HepG2 (cell line): Measurements from ENCODE around the gene DPY19L3. TPM values are rescaled to one million over a fixed set of nuclear protein-coding genes. Genes with fewer than 3 reads are reported as not detected.
A peak's percentile ranks its signal among the peaks of the same experiment; 100 is the strongest.

Experiments used
- ATAC-seq: fragments of 200-7000 bp; cut with Tn5 transposase; 3 replicates; pipeline ENCODE4 v1.9.1; 2020; ENCODE audit warnings: mild to moderate bottlenecking, moderate library complexity
- BruUV-seq: library from RNA; stranded (reverse); fragments of 400-500 nt; replicated peaks from 2 replicates; lab custom pipeline; 2021; lab: Mats Ljungman, UMichigan
- CTCF ChIA-PET: fragments of 300-600 bp; formaldehyde crosslinking; extraction: SDS; loops from one replicate; lab custom pipeline; 2021; ENCODE audit warnings: low total read pairs, inconsistent platforms, low intra/inter-chr PET ratio; lab: Yijun Ruan, JAX
- POLR2A ChIA-PET: fragments of 350-600 bp; sonication (Branson Sonifier 250); formaldehyde crosslinking; loops from one replicate; lab custom pipeline; 2020; ENCODE audit warnings: antibody characterized with exemption, inconsistent platforms; lab: Yijun Ruan, JAX
- DNase-seq: peaks from one replicate; pipeline ENCODE4 v3.0.0-alpha.2; 2015; ENCODE audit warnings: low spot score
- FAIRE-seq: peaks from 3 replicates; lab custom pipeline; 2011; peaks lifted over from hg19 to GRCh38; lab: Jason Lieb, UNC
- H2AFZ ChIP-seq: one replicate; pipeline ENCODE4 v1.6.1; 2011; ENCODE audit warnings: low read length, inconsistent platforms
- H3K27ac ChIP-seq: fragments of 300-600 bp; 3 replicates; pipeline ENCODE4 v1.8.0; 2011; ENCODE audit warnings: mixed run types, mild to moderate bottlenecking, mixed read lengths, low read length, inconsistent platforms; ENCODE audit not compliant: insufficient read depth; ENCODE audit errors: extremely low read length
- H3K27me3 ChIP-seq, 2 experiments: fragments of 200-600 bp in 1 of 2; 2 replicates in 1 of 2; 3 replicates in 1 of 2; pipeline versions ENCODE4 v1.6.0 to v1.8.0; 2011; ENCODE audit warnings: low read length in 2 of 2, mild to moderate bottlenecking in 2 of 2, moderate library complexity in 2 of 2, inconsistent platforms in 1 of 2; ENCODE audit not compliant: insufficient read depth in 2 of 2, control insufficient read depth in 1 of 2
- H3K36me3 ChIP-seq, 2 experiments: fragments of 200-600 bp in 1 of 2; replicated peaks in 1 of 2; 2 replicates in 1 of 2; 3 replicates in 1 of 2; pipeline versions ENCODE4 v1.5.1 to v1.8.0; 2011; ENCODE audit warnings: low read length in 2 of 2, inconsistent platforms in 1 of 2; ENCODE audit not compliant: insufficient read depth in 2 of 2, control insufficient read depth in 1 of 2
- H3K4me1 ChIP-seq: 2 replicates; pipeline ENCODE4 v1.5.1; 2012; ENCODE audit warnings: low read length, inconsistent platforms; ENCODE audit not compliant: insufficient read depth
- H3K4me2 ChIP-seq: 2 replicates; pipeline ENCODE4 v1.6.0; 2011; ENCODE audit warnings: low read depth, low read length, inconsistent platforms
- H3K4me3 ChIP-seq, 3 experiments: fragments of 200-600 bp in 1 of 3; sonication (generic), shearing (Covaris generic) in 1 of 3; replicated peaks in 1 of 3; 2 replicates each; pipeline ENCODE4 v1.5.1; 2011 to 2016; ENCODE audit warnings: low read length in 3 of 3, inconsistent platforms in 2 of 3, low read depth in 2 of 3, mild to moderate bottlenecking in 2 of 3, control low read depth in 1 of 3, mixed read lengths in 1 of 3; ENCODE audit not compliant: insufficient read depth in 1 of 3
- H3K79me2 ChIP-seq: one replicate; pipeline ENCODE4 v1.6.1; 2011; ENCODE audit warnings: low read length, inconsistent platforms; ENCODE audit not compliant: insufficient read depth
- H3K9ac ChIP-seq: 2 replicates; pipeline ENCODE4 v1.6.0; 2011; ENCODE audit warnings: mild to moderate bottlenecking, low read depth, low read length, inconsistent platforms; ENCODE audit not compliant: insufficient read depth
- H3K9me3 ChIP-seq: 2 replicates; pipeline ENCODE4 v1.5.1; 2012; ENCODE audit warnings: mild to moderate bottlenecking, low read length
- H4K20me1 ChIP-seq: 2 replicates; pipeline ENCODE4 v1.6.0; 2011; ENCODE audit warnings: inconsistent platforms, mild to moderate bottlenecking, low read length, moderate library complexity; ENCODE audit not compliant: insufficient read depth
- CBX1 ChIP-seq: IDR thresholded peaks from one replicate; pipeline ENCODE4 v1.6.1; 2016; ENCODE audit warnings: antibody characterized with exemption, low read depth
- NFIC ChIP-seq: IDR thresholded peaks from 2 replicates; pipeline ENCODE4 v1.6.1; 2012; ENCODE audit warnings: mild to moderate bottlenecking, low read length, inconsistent platforms
- ZNF121 ChIP-seq: sonication (generic); formaldehyde crosslinking; IDR thresholded peaks from 2 replicates; pipeline ENCODE4 v1.5.0; 2020; ENCODE audit warnings: mild to moderate bottlenecking, missing genetic modification reagents
- ZNF549 ChIP-seq: sonication (generic); formaldehyde crosslinking; IDR thresholded peaks from 2 replicates; pipeline ENCODE4 v1.5.0; 2020; ENCODE audit warnings: missing genetic modification reagents
- ZNF570 ChIP-seq: sonication (generic); formaldehyde crosslinking; IDR thresholded peaks from 2 replicates; pipeline ENCODE4 v1.4.0; 2020; ENCODE audit warnings: mild to moderate bottlenecking, missing genetic modification reagents, borderline replicate concordance
- WGBS: methylation state at CpG from one replicate; pipeline ENCODE4 v1.1.6; 2017; ENCODE audit warnings: low lambda C conversion rate; 5-methylcytosine and 5-hydroxymethylcytosine counted together
- in situ Hi-C: cut with HindIII; loops from 2 replicates; pipeline ENCODE4 v1.10.0; 2017; ENCODE audit warnings: low pct_unique_long_range_greater_than_20kb; ENCODE audit not compliant: extremely low pct_ligation_motif_present
- intact Hi-C: fragments of 100-400 bp; cut with micrococcal nuclease; formaldehyde crosslinking; loops from one replicate; pipeline ENCODE4 v1.10.0; 2022; ENCODE audit not compliant: unreplicated experiment
- polyA plus RNA-seq, 8 experiments: library from polyadenylated mRNA; depleted of rRNA in 3 of 8; stranded (reverse) in 7 of 8; unstranded in 1 of 8; fragments of >200 nt; fragmentation: Illumina TruSeq in 4 of 8; extraction: Trizol in 4 of 8; gene quantifications; 2 replicates each; pipeline versions ENCODE4 v1.2.1 to v1.2.3, GENCODE V29; 2011 to 2016; ENCODE audit warnings: low read depth in 4 of 8, missing spikeins in 1 of 8, mixed read lengths in 1 of 8; ENCODE audit not compliant: insufficient read depth in 1 of 8
- total RNA-seq, 5 experiments: library from RNA; depleted of rRNA; stranded (reverse); fragments of >200 nt; fragmentation: Illumina TruSeq; extraction: Trizol; gene quantifications; 2 replicates each; pipeline ENCODE4 v1.2.3, GENCODE V29; 2016; ENCODE audit warnings: low read depth in 1 of 5
- TF ChIP-seq, protein P1 (sequence below): sonication (generic); formaldehyde crosslinking; IDR thresholded peaks from 2 replicates; pipeline ENCODE4 v1.5.1; 2020; ENCODE audit warnings: missing genetic modification reagents, mild to moderate bottlenecking, borderline replicate concordance
- TF ChIP-seq, protein P2 (sequence below): sonication (generic); formaldehyde crosslinking; IDR thresholded peaks from 2 replicates; pipeline ENCODE4 v1.5.0; 2020; ENCODE audit warnings: mild to moderate bottlenecking, missing genetic modification reagents
- TF ChIP-seq, protein P3 (sequence below): sonication (generic); formaldehyde crosslinking; IDR thresholded peaks from 2 replicates; pipeline ENCODE4 v1.8.0; 2022; ENCODE audit warnings: mild to moderate bottlenecking, missing genetic modification reagents, moderate library complexity
- TF ChIP-seq, protein P4 (sequence below): sonication (generic); formaldehyde crosslinking; IDR thresholded peaks from 2 replicates; pipeline ENCODE4 v1.5.0; 2020; ENCODE audit warnings: mild to moderate bottlenecking, missing genetic modification reagents, borderline replicate concordance
- TF ChIP-seq, protein P5 (sequence below): sonication (generic); formaldehyde crosslinking; IDR thresholded peaks from 2 replicates; pipeline ENCODE4 v1.4.0; 2020; ENCODE audit warnings: missing genetic modification reagents
- TF ChIP-seq, protein P6 (sequence below): sonication (generic); formaldehyde crosslinking; IDR thresholded peaks from 2 replicates; pipeline ENCODE4 v1.4.0; 2020; ENCODE audit warnings: mild to moderate bottlenecking, missing genetic modification reagents
- TF ChIP-seq, protein P7 (sequence below): IDR thresholded peaks from 2 replicates; pipeline ENCODE4 v1.6.1; 2016; ENCODE audit warnings: missing compliant biosample characterization, missing genetic modification reagents, borderline replicate concordance

DPY19L3 gene
- total and polyA plus RNA-seq, 2 of the 13 experiments (the other 11 are each of a cell fraction or from before 2014, with no cell fraction given), result 21.6 to 25.2 TPM

DNA sequence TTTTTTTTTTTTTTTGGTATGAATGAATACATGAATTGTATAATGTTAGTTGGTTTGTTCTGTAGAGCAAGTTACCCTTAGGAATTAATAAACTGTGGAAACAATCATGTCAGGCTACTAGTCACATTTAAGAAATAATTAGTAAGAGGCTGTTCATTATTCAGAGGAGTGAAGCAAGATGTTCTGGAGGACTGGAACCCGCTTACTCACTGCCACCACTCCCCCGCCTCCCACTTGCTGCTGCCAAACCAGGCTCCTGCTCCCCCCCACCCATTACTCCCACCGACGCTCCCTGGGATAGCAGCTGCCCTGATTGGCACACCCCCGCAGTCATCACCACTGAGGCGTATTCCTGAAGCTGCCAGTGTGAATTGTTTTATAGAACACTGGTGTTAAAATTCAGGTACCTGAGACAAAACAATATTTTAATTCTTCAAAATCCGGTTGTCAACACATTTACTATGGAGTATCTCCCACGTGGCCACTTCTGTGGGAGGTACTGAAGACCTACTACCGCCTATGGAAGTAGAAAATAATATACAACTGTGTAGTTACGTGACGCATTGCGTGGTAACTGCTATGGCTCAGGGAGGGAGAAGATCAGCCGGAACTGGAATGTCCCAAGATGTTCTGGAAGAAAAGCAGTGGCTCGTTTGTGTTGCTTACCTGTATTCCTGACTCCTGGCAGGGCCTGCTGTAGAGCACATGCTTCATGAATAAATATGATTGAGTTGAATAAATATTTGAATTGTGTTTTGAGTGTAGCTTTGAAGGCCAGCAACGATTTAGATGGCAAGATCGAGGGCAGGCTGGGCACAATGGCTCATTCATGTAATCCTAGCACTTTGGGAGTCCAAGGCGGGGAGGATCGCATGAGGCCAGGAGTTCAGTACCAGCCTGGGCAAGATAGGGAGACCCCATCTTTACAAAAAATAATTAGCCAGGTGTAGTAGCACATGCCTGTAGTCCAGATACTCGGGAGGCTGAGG lies 1.7 kb downstream of the DPY19L3 start:
- peak overlapping the region in 1 of 3 experiments; percentile 90; a peak in 2 of 6 replicates for H3K4me3 ChIP-seq
- no peak for ATAC-seq
- no peak for FAIRE-seq
- H3K27ac ChIP-seq, result no peak overlapping the region
- TF ChIP-seq ZNF570 (no peak), ZNF549 (CRISPR knock-in tag) (no peak), CBX1 (no peak), NFIC (no peak), ZNF121 (CRISPR knock-in tag) (peak; percentile 78)
- TF ChIP-seq, protein P1, sequence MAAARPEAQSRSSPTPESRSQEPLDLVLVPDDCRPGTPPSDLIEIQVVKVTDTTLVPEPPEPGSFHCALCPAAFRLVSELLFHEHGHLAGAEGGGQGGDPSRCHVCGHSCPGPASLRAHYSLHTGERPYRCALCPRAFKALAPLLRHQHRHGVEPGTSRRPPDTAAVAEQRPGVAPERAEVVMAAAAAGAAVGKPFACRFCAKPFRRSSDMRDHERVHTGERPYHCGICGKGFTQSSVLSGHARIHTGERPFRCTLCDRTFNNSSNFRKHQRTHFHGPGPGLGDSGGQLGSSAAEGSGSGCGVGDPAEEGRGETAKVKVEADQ (CRISPR knock-in tag), result no peak
- TF ChIP-seq, protein P2, sequence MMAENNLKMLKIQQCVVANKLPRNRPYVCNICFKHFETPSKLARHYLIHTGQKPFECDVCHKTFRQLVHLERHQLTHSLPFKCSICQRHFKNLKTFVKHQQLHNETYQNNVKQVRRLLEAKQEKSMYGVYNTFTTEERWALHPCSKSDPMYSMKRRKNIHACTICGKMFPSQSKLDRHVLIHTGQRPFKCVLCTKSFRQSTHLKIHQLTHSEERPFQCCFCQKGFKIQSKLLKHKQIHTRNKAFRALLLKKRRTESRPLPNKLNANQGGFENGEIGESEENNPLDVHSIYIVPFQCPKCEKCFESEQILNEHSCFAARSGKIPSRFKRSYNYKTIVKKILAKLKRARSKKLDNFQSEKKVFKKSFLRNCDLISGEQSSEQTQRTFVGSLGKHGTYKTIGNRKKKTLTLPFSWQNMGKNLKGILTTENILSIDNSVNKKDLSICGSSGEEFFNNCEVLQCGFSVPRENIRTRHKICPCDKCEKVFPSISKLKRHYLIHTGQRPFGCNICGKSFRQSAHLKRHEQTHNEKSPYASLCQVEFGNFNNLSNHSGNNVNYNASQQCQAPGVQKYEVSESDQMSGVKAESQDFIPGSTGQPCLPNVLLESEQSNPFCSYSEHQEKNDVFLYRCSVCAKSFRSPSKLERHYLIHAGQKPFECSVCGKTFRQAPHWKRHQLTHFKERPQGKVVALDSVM (CRISPR knock-in tag), result 0 out of 2 replicates have a peak, but pooled peaks have one; percentile 12
- TF ChIP-seq, protein P3, sequence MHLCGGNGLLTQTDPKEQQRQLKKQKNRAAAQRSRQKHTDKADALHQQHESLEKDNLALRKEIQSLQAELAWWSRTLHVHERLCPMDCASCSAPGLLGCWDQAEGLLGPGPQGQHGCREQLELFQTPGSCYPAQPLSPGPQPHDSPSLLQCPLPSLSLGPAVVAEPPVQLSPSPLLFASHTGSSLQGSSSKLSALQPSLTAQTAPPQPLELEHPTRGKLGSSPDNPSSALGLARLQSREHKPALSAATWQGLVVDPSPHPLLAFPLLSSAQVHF (CRISPR knock-in tag), result no peak
- TF ChIP-seq, protein P4, sequence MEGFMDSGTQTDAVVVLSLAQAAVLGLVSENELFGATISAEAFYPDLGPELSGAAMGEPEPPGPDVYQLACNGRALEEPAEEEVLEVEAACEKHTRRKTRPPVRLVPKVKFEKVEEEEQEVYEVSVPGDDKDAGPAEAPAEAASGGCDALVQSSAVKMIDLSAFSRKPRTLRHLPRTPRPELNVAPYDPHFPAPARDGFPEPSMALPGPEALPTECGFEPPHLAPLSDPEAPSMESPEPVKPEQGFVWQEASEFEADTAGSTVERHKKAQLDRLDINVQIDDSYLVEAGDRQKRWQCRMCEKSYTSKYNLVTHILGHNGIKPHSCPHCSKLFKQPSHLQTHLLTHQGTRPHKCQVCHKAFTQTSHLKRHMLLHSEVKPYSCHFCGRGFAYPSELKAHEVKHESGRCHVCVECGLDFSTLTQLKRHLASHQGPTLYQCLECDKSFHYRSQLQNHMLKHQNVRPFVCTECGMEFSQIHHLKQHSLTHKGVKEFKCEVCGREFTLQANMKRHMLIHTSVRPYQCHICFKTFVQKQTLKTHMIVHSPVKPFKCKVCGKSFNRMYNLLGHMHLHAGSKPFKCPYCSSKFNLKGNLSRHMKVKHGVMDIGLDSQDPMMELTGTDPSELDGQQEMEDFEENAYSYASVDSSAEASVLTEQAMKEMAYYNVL (CRISPR knock-in tag), result no peak
- TF ChIP-seq, protein P5, sequence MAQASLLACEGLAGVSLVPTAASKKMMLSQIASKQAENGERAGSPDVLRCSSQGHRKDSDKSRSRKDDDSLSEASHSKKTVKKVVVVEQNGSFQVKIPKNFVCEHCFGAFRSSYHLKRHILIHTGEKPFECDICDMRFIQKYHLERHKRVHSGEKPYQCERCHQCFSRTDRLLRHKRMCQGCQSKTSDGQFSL (CRISPR knock-in tag), result no peak
- TF ChIP-seq, protein P6, sequence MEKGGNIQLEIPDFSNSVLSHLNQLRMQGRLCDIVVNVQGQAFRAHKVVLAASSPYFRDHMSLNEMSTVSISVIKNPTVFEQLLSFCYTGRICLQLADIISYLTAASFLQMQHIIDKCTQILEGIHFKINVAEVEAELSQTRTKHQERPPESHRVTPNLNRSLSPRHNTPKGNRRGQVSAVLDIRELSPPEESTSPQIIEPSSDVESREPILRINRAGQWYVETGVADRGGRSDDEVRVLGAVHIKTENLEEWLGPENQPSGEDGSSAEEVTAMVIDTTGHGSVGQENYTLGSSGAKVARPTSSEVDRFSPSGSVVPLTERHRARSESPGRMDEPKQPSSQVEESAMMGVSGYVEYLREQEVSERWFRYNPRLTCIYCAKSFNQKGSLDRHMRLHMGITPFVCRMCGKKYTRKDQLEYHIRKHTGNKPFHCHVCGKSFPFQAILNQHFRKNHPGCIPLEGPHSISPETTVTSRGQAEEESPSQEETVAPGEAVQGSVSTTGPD (CRISPR knock-in tag), result no peak
- TF ChIP-seq, protein P7, sequence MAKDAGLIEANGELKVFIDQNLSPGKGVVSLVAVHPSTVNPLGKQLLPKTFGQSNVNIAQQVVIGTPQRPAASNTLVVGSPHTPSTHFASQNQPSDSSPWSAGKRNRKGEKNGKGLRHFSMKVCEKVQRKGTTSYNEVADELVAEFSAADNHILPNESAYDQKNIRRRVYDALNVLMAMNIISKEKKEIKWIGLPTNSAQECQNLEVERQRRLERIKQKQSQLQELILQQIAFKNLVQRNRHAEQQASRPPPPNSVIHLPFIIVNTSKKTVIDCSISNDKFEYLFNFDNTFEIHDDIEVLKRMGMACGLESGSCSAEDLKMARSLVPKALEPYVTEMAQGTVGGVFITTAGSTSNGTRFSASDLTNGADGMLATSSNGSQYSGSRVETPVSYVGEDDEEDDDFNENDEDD (CRISPR knock-in tag), result no peak
- CTCF ChIA-PET, result no interaction called here
- DNase-seq, result peak; percentile 16
- POLR2A ChIA-PET, result no interaction called here
- no peaks in the 10 kb centered on the region for H4K20me1 ChIP-seq
- no peaks in the 10 kb centered on the region for H3K9me3 ChIP-seq
- no peaks in the 10 kb centered on the region; a peak in 1 of 5 replicates for H3K27me3 ChIP-seq
- WGBS, result 84% methylated on average over 19 of the region's 19 CpGs
- in situ Hi-C loops, result loop anchor here (5.0 kb wide), 1 partner anchor 175 kb away; the partner anchor contains the start of gene PDCD5
- H3K9ac ChIP-seq, result peak overlapping the region; percentile 98
- peak overlapping the region; percentile 84 for H3K4me2 ChIP-seq
- intact Hi-C loops, result loop anchor here (5.0 kb wide), 1 partner anchor 35 kb away; no protein-coding TSS in a partner anchor
- TSS peak; percentile 47 for BruUV-seq
- peaks cover 37% of the 10 kb centered on the region for H3K4me1 ChIP-seq
- peaks cover 9 to 30% of the 10 kb centered on the region in 2 experiments for H3K36me3 ChIP-seq
- H3K79me2 ChIP-seq, result peaks cover 24% of the 10 kb centered on the region
- no peak overlapping the region for H2AFZ ChIP-seq
